DOHH2 (cell line): ENCODE measurements around the gene LAIR2.

Source experiments
- H3F3A ChIP-seq: fragments of 200-600 bp; sonication (generic), shearing (Covaris generic); 2 replicates; pipeline ENCODE4 v1.6.0; 2016; ENCODE audit warnings: antibody characterized with exemption, mild to moderate bottlenecking; ENCODE audit not compliant: control insufficient read depth, insufficient read depth
- H3K27ac ChIP-seq: fragments of 200-600 bp; sonication (generic); 2 replicates; pipeline ENCODE4 v1.5.1; 2014; ENCODE audit warnings: low read depth, mild to moderate bottlenecking, low read length, moderate library complexity
- H3K27me3 ChIP-seq: fragments of 200-600 bp; sonication (generic); 2 replicates; pipeline ENCODE4 v1.6.1; 2014; ENCODE audit warnings: mild to moderate bottlenecking, low read length, mixed read lengths; ENCODE audit not compliant: control insufficient read depth
- H3K36me3 ChIP-seq: fragments of 200-600 bp; sonication (generic); 2 replicates; pipeline ENCODE4 v1.6.1; 2014; ENCODE audit warnings: mild to moderate bottlenecking, low read length, moderate library complexity, mixed read lengths; ENCODE audit not compliant: control insufficient read depth
- H3K4me1 ChIP-seq: fragments of 200-600 bp; sonication (generic); 2 replicates; pipeline ENCODE4 v1.6.1; 2014; ENCODE audit warnings: mild to moderate bottlenecking, low read length, mixed read lengths; ENCODE audit not compliant: control insufficient read depth
- H3K4me2 ChIP-seq: fragments of 200-600 bp; sonication (generic); 2 replicates; pipeline ENCODE4 v1.6.0; 2014; ENCODE audit warnings: mild to moderate bottlenecking, low read length, moderate library complexity
- H3K4me3 ChIP-seq: fragments of 200-600 bp; sonication (generic); 2 replicates; pipeline ENCODE4 v1.5.1; 2014; ENCODE audit warnings: mild to moderate bottlenecking, low read length, mixed read lengths
- H3K79me2 ChIP-seq: fragments of 200-600 bp; sonication (generic); 2 replicates; pipeline ENCODE4 v1.6.1; 2014; ENCODE audit warnings: mild to moderate bottlenecking, low read length, mixed read lengths; ENCODE audit not compliant: control insufficient read depth
- H3K9me2 ChIP-seq: fragments of 200-600 bp; sonication (generic); replicated peaks from 2 replicates; pipeline ENCODE4 v1.6.1; 2014; ENCODE audit warnings: mild to moderate bottlenecking, low read length, mixed read lengths; ENCODE audit not compliant: control insufficient read depth
- H3K9me3 ChIP-seq: fragments of 200-600 bp; sonication (generic); 2 replicates; pipeline ENCODE4 v1.6.1; 2014; ENCODE audit warnings: antibody characterized with exemption, low read length, mixed read lengths; ENCODE audit not compliant: control insufficient read depth, insufficient read depth
- H4K20me1 ChIP-seq: fragments of 200-600 bp; sonication (generic); 2 replicates; pipeline ENCODE4 v1.6.0; 2014; ENCODE audit warnings: low read depth, mild to moderate bottlenecking, antibody characterized with exemption, low read length, moderate library complexity; ENCODE audit not compliant: control insufficient read depth, insufficient read depth
- EZH2phosphoT487 ChIP-seq: fragments of 200-600 bp; sonication (generic); IDR thresholded peaks from 2 replicates; pipeline ENCODE4 v1.6.1; 2017; ENCODE audit warnings: borderline replicate concordance, mild to moderate bottlenecking, antibody characterized with exemption, low read length, moderate library complexity, mixed read lengths
- TF ChIP-seq, protein P1 (sequence below): fragments of 200-600 bp; sonication (generic); IDR thresholded peaks from one replicate; pipeline ENCODE4 v1.5.1; 2014; ENCODE audit warnings: antibody characterized with exemption, mild to moderate bottlenecking, low read depth, low read length; ENCODE audit not compliant: poor library complexity, severe bottlenecking

Gene LAIR2

DNA sequence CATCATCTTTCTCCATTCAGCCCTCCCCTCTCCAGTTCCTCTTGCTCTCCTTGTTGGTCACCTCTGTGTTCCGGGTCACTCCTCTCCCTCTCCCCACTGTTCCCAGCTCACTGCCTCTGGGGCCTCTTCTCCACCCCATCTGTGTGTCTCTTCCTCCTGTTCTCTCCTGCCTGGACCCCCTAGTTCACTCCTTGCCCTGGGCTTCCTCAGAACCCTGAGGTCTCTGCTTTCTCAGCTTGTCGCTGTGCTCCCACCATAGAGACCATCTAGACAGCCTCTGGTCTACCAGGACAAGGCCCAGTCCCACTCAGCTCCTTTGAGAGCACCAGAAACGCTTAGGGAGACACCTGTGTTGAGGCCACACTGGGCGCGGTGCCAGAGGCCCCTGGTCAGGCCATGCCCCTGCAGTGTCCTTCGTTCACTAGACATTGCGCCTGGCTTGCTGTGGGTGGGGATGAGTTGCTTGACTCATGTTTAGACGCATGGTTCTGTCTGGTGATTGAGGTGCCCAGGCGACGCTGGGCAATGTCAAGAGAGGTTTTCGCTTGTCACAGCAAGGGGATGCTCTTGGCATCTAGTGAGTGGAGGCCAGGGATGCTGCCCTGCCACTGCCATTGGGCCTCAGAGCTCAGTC, 43.9 kb upstream of the LAIR2 start:
- H3K9me2 ChIP-seq, result no peaks in the 10 kb centered on the region
- H3K36me3 ChIP-seq, result peaks cover 84% of the 10 kb centered on the region
- H3F3A ChIP-seq, result peaks cover under 1% of the 10 kb centered on the region; the same call in 1 of the 2 replicates
- no peak overlapping the region for H3K4me2 ChIP-seq
- peaks cover 19% of the 10 kb centered on the region for H3K4me1 ChIP-seq
- TF ChIP-seq EZH2phosphoT487, result no peak
- TF ChIP-seq, protein P1, sequence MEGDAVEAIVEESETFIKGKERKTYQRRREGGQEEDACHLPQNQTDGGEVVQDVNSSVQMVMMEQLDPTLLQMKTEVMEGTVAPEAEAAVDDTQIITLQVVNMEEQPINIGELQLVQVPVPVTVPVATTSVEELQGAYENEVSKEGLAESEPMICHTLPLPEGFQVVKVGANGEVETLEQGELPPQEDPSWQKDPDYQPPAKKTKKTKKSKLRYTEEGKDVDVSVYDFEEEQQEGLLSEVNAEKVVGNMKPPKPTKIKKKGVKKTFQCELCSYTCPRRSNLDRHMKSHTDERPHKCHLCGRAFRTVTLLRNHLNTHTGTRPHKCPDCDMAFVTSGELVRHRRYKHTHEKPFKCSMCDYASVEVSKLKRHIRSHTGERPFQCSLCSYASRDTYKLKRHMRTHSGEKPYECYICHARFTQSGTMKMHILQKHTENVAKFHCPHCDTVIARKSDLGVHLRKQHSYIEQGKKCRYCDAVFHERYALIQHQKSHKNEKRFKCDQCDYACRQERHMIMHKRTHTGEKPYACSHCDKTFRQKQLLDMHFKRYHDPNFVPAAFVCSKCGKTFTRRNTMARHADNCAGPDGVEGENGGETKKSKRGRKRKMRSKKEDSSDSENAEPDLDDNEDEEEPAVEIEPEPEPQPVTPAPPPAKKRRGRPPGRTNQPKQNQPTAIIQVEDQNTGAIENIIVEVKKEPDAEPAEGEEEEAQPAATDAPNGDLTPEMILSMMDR, result no peak
- peaks cover 37% of the 10 kb centered on the region for H3K79me2 ChIP-seq
- no peaks in the 10 kb centered on the region for H3K27me3 ChIP-seq
- no peak overlapping the region for H3K4me3 ChIP-seq
- H3K9me3 ChIP-seq, result no peaks in the 10 kb centered on the region
- H3K27ac ChIP-seq, result no peak overlapping the region
- H4K20me1 ChIP-seq, result peaks cover 2% of the 10 kb centered on the region; the same call in 1 of the 2 replicates

DNA sequence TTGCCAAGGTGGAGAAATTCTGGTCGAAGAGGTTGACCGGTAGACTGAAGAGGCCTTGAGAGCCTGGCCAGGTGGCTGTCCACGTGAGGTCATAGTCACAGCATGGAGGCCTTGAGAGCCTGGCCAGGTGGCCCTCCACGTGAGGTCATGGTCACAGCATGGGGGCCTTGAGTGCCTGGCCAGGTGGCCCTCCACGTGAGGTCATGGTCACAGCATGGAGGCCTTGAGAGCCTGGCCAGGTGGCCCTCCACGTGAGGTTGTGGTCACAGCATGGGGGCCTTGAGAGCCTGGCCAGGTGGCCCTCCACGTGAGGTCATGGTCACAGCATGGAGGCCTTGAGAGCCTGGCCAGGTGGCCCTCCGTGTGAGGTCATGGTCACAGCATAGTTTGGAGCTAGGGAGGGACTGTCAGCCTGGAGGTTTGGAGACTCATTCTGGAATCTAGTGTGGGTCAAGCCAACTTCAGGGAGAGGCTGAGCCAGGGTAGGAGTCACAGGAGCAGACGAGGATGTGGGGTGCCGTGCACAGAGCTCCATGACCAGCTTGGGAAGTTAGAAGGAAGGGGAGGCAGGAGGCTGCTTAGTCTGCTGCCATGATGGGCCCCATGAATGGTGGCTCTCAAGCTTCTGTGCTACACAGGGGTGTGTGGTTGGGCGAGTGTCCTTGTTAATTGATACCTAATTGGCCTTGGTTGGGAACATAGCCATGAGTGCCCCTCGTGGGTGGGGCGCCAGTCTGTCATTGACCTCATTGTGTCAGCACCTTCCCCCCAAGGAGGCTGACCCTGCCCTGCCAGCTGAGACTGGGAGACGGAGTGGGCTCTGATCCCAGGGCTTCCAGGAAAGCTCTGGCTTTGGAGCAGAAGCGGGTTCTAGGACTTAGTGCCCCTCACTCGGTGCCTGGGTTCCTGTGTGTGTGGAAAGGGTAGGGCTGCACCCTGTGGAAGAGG, 43.1 kb upstream of the LAIR2 start:
- H3K4me1 ChIP-seq, result peaks cover 27% of the 10 kb centered on the region
- peaks cover 76% of the 10 kb centered on the region for H3K36me3 ChIP-seq
- no peak overlapping the region for H3K27ac ChIP-seq
- no peak overlapping the region for H3K4me2 ChIP-seq
- H3K9me2 ChIP-seq, result no peaks in the 10 kb centered on the region
- no peaks in the 10 kb centered on the region; the same call in 1 of the 2 replicates for H4K20me1 ChIP-seq
- H3K9me3 ChIP-seq, result no peaks in the 10 kb centered on the region
- TF ChIP-seq, protein P1, result no peak
- no peak for TF ChIP-seq EZH2phosphoT487
- H3K4me3 ChIP-seq, result no peak overlapping the region
- no peaks in the 10 kb centered on the region for H3K27me3 ChIP-seq
- H3F3A ChIP-seq, result peaks cover 6% of the 10 kb centered on the region; the same call in 1 of the 2 replicates
- H3K79me2 ChIP-seq, result peaks cover 29% of the 10 kb centered on the region

DNA sequence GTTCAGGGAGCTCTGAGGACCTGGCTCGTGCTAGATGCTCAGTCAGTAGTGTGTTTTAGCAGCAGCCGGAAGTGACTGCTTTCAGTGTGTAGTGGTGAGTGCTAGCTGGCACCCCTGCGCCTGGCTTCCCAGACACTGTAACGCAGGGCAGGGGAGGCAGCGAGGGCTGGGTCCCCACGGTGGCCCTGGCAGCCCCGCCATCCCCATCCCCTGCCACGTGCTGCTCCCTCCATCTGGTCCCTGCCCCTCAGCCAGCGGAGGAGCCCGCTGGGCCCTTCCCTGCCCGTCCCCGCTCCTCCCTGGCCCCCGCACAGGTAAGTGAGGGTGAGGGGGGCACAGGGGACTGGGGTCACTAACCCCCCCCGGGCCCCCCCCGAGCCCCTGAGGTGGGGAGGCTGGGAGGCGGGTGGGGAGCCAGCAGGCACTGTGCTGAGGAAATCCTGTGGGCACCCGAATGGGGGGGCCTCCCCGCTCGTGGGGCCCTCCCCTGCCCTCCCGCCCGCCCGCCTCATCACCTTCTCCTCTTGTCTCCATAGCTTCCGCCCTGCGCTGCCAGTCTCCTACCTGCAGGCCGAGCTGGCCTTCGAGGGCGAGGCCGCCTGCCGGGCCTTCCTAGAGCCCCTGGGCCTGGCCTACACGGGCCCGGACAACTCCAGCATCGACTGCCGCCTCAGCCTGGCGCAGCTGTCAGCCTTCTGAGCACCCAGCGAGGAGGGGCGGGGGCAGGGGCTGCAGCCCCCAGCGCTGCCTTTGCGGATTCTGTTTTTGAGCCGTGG, 42.2 kb upstream of the LAIR2 start:
- TF ChIP-seq, protein P1, result no peak
- no peak for TF ChIP-seq EZH2phosphoT487

More for the DNA sequence above, 42.2 kb upstream of the LAIR2 start:
- no peaks in the 10 kb centered on the region; the same call in 1 of the 2 replicates for H4K20me1 ChIP-seq
- H3F3A ChIP-seq, result peaks cover 6% of the 10 kb centered on the region; the same call in 1 of the 2 replicates
- peaks cover 28% of the 10 kb centered on the region for H3K79me2 ChIP-seq
- H3K36me3 ChIP-seq, result peaks cover 68% of the 10 kb centered on the region
- H3K4me3 ChIP-seq, result no peak overlapping the region
- no peak overlapping the region for H3K4me2 ChIP-seq
- H3K27ac ChIP-seq, result no peak overlapping the region
- H3K4me1 ChIP-seq, result peaks cover 30% of the 10 kb centered on the region
- H3K9me3 ChIP-seq, result no peaks in the 10 kb centered on the region
- H3K27me3 ChIP-seq, result no peaks in the 10 kb centered on the region
- H3K9me2 ChIP-seq, result no peaks in the 10 kb centered on the region
